Right atrium auricular region (tissue), 2 donors: ENCODE results near the gene GLS. TPM values are rescaled to one million over a fixed set of nuclear protein-coding genes. Genes with fewer than 3 reads are reported as not detected.
A peak's percentile ranks its signal among the peaks of the same experiment; 100 is the strongest.
"Not testable (repeated sequence)": the region's sequence is repeated elsewhere in the genome, so short reads cannot be mapped to it uniquely, and the experiment has no call there.

Experiments used
- DNase-seq: peaks from one replicate; pipeline ENCODE4 v3.0.0-alpha.2; 2019; ENCODE audit warnings: low spot score
- H3K27ac ChIP-seq, 2 donors: fragments of 200-600 bp; sonication (generic); 1 replicate in 1 of 2; 2 replicates in 1 of 2; pipeline ENCODE4 v1.5.1; 2016 to 2019
- H3K27me3 ChIP-seq, 2 donors: fragments of 200-600 bp; sonication (generic); one replicate each; pipeline versions ENCODE4 v1.5.1 to v1.6.0; 2017 to 2019
- H3K36me3 ChIP-seq: fragments of 200-600 bp; sonication (generic); one replicate; pipeline ENCODE4 v1.5.1; 2016
- H3K4me1 ChIP-seq, 2 donors: fragments of 200-600 bp; sonication (generic); one replicate each; pipeline versions ENCODE4 v1.5.1 to v1.6.0; 2017 to 2019
- H3K4me3 ChIP-seq, 2 donors: fragments of 200-600 bp; sonication (generic); 1 replicate in 1 of 2; 2 replicates in 1 of 2; pipeline ENCODE4 v1.5.1; 2017 to 2019; ENCODE audit warnings: mild to moderate bottlenecking in 1 of 2, moderate library complexity in 1 of 2
- H3K9me3 ChIP-seq, 2 donors: fragments of 200-600 bp; sonication (generic); one replicate each; pipeline ENCODE4 v1.5.1; 2019
- total RNA-seq, 2 donors: library from RNA; depleted of rRNA; stranded (reverse); fragments of >200 nt; gene quantifications; one replicate each; pipeline ENCODE4 v1.1.0, GENCODE V29; 2016
- TF ChIP-seq, protein P1 (sequence below), 2 donors: fragments of 200-600 bp; sonication (generic); IDR thresholded peaks; one replicate each; pipeline ENCODE4 v1.5.1; 2019; ENCODE audit warnings: antibody characterized with exemption in 2 of 2

Gene GLS
- total RNA-seq, 2 donors from 2014 or later = 53.7 to 77.2 TPM

DNA sequence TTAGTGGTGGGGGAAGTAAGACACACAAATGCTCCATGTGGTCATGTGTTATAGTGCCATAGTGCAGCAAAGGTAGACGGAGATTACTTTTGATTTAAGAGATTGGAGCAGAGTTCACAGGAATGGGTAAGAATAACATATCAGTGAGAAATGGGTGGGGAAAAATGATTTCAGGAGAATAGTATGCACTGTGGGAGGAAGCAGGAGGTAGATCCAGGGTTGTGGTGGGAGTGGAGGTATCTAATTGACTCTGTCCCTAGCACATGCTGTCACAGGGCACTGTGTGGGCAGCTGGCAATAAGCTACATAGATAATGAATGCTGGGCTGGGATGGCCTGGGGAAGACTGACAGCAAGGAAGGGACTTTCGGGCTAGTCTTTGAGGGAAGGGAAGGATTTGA lies 68.0 kb downstream of the GLS start:
- no peak overlapping the region for H3K4me3 ChIP-seq

DNA sequence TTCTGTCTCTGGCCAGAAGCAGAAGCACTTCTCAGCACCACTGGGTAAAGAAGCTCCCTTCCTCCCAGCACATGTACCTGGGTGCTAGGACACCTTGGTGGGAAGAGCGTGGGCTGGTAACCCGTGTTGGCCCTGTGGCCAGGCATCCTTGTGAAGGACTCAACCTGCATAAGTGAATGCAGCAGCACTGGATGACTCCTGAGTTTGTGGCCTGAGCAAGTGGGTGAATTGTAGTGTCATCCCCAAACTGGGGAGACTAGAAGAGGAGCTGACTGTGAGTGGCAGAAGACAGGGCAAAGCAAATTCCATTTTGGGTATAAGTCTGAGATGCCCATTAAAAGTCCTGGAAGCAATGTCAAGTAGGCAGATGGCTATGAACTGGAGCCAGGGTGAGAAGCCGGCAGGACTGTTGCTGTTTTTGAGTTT lies 70.0 kb downstream of the GLS start:
- H3K4me3 ChIP-seq = no peak overlapping the region
- no peak overlapping the region for H3K27ac ChIP-seq
- H3K27me3 ChIP-seq = no peaks in the 10 kb centered on the region
- peaks cover 0 to 38% of the 10 kb centered on the region in 2 donors for H3K4me1 ChIP-seq
- no peaks in the 10 kb centered on the region for H3K36me3 ChIP-seq
- TF ChIP-seq, protein P1, sequence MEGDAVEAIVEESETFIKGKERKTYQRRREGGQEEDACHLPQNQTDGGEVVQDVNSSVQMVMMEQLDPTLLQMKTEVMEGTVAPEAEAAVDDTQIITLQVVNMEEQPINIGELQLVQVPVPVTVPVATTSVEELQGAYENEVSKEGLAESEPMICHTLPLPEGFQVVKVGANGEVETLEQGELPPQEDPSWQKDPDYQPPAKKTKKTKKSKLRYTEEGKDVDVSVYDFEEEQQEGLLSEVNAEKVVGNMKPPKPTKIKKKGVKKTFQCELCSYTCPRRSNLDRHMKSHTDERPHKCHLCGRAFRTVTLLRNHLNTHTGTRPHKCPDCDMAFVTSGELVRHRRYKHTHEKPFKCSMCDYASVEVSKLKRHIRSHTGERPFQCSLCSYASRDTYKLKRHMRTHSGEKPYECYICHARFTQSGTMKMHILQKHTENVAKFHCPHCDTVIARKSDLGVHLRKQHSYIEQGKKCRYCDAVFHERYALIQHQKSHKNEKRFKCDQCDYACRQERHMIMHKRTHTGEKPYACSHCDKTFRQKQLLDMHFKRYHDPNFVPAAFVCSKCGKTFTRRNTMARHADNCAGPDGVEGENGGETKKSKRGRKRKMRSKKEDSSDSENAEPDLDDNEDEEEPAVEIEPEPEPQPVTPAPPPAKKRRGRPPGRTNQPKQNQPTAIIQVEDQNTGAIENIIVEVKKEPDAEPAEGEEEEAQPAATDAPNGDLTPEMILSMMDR (IDR thresholded peaks at IDR 0.05) = no peak
- no peaks in the 10 kb centered on the region for H3K9me3 ChIP-seq
- DNase-seq = no peak

More for the DNA sequence above, 68.0 kb downstream of the GLS start:
- Histone ChIP-seq H3K36me3 (no peaks in the 10 kb centered on the region), H3K27ac (peak overlapping the region; percentile 43 to 63), H3K9me3 (no peaks in the 10 kb centered on the region), H3K4me1 (peaks cover 0 to 38% of the 10 kb centered on the region in 2 donors), H3K27me3 (no peaks in the 10 kb centered on the region)
- TF ChIP-seq, protein P1 (IDR thresholded peaks at IDR 0.05) = no peak
- no peak for DNase-seq

DNA sequence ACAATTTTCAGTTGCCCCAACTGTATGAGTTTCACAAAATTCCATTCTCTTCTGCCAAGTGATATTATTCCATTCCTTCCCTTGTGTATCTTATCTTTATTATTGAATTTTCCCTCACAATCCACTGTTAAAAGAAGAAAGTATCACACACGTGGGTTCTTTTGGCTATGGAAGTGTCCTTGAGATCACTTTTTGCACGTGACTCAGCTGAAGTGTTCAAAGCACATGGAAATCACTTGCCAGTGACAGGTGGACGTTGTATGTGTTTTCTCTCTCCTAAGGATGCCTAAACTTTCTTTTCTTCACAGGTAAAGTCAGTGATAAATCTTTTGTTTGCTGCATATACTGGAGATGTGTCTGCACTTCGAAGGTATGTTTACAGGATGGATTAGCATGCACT lies 72.6 kb downstream of the GLS start:
- no peaks in the 10 kb centered on the region for H3K9me3 ChIP-seq
- TF ChIP-seq, protein P1 (IDR thresholded peaks at IDR 0.05) = no peak
- no peak overlapping the region for H3K27ac ChIP-seq
- no peak for DNase-seq
- H3K27me3 ChIP-seq = no peaks in the 10 kb centered on the region
- H3K4me1 ChIP-seq = peaks cover 0 to 24% of the 10 kb centered on the region in 2 donors
- no peak overlapping the region for H3K4me3 ChIP-seq
- H3K36me3 ChIP-seq = no peaks in the 10 kb centered on the region

DNA sequence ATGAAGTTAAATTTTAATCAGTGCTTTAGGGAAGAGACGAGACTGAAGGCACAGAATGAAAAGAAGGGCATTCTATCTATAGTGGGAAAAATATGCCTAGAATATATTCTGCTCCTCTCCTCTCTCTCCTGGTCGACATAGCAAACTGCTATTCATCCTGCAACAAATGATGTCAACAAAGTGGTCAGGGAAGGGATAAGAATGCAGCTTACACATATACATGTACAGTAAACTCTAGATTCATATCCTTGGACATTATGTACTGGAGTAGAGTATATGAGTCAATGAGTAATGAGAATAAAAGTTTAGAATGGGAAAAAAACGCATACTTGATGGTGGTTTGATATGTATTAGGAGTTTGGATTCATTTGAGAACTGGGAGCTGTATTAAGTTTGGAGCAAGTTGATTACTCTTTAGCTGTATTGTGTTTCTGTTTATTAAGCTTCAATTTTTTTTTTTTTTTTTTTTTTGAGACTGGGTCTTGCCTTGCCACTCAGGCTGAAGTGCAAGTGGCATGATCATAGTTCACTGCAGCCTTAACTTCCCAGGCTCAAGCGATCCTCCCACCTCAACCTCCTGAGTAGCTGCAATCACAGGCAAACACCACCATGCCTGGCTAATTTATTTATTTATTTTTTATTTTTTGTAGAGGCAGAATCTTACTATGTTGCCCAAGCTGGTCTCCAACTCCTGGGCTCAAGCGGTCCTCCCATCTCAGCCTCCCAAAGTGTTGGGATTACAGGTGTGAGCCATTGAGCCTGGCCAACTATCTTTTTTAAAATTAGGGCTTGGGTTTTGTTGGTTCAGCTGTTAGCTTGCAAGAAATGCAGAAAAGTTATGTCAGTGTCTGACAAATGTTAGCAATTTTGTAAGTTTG lies 79.5 kb downstream of the GLS start:
- H3K4me1 ChIP-seq = no peaks in the 10 kb centered on the region
- no peak for DNase-seq
- peaks cover 21% of the 10 kb centered on the region for H3K36me3 ChIP-seq
- TF ChIP-seq, protein P1 (IDR thresholded peaks at IDR 0.05) = no peak
- no peak overlapping the region for H3K4me3 ChIP-seq
- no peaks in the 10 kb centered on the region for H3K9me3 ChIP-seq
- no peaks in the 10 kb centered on the region for H3K27me3 ChIP-seq
- H3K27ac ChIP-seq = no peak overlapping the region

DNA sequence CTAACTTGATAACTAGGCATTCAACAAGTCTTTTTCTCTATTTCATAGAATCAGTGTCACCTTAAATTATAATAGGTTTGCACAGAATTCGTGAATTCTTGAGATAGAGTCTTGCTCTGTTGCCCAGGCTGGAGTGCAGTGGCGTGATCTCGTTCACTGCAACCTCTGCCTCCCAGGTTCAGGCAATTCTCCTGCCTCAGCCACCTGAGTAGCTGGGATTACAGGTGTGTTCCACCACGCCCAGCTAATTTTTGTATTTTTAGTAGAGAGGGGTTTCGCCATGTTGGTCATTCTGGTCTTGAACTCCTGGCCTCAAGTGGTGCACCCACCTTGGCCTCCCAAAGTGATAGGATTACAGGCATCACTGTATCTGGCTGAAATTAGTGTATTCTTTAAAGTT lies 80.5 kb downstream of the GLS start:
- not testable (repeated sequence) for H3K4me3 ChIP-seq, H3K4me1 ChIP-seq, H3K27me3 ChIP-seq, H3K9me3 ChIP-seq, H3K27ac ChIP-seq, DNase-seq
- H3K36me3 ChIP-seq = peaks cover 25% of the 10 kb centered on the region

DNA sequence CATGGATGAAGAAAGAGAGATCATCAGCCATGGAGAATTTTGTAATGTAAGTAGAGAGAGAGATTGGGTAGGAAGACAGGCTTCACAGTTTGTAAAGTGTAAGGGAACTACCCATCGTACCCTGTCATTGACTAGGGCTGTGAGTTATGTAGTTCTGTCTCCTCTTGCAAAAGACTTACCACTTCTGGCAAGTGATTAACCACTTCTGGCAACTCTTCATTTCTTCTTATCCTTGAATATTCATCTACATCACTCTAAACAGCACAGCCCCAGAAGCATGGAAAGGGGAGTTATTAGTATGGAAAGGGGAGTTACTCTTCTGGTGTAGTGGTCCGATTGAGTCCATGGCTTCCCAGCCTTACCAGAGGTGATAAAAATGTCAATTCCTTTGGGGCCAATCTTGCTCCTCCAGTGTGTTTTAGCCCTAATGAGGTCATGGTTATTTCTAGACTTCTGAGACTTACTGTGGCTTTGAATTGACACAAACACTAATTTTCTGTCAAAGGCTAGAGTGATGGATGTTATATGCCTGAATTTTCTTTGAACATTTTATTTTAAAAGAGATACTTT lies 81.4 kb downstream of the GLS start:
- Histone ChIP-seq H3K27me3 (no peaks in the 10 kb centered on the region), H3K9me3 (no peaks in the 10 kb centered on the region), H3K4me1 (no peaks in the 10 kb centered on the region), H3K36me3 (peaks cover 25% of the 10 kb centered on the region), H3K4me3 (no peak overlapping the region), H3K27ac (no peak overlapping the region)
- TF ChIP-seq, protein P1 (IDR thresholded peaks at IDR 0.05) = no peak
- no peak for DNase-seq
